NCI-H187 (cell line): ENCODE measurements around the gene KLRK1.
"Not testable (repeated sequence)": the region's sequence is repeated elsewhere in the genome, so short reads cannot be mapped to it uniquely, and the experiment has no call there.

Source experiments
- DNase-seq, 2 experiments: peaks; one replicate each; lab custom pipeline; 2025; lab: John Stamatoyannopoulos, UW

Gene KLRK1

DNA sequence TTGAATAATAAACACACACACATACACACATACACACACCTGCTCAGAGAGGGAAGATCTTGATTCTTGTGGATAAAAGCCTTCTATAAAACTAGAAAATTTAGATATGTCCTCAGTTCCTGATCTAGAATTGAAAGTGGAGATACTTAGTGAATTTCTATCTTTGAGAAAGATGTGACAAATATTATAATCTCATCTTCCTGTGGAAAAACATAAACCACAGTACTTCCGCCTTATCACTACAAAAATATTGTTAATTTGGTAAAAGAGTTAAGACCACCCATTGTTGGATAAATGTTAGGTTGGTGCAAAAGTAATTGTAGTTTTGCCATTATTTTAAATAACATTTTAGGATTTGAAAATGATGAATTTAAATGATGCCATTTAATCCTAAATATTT lies at the start of gene KLRK1:
TSS of gene KLRK1 (minus strand) at position 138 of the 400 bp plus-strand sequence. CDS start 1,231 bp downstream, outside the sequence.
- no peak for DNase-seq

DNA sequence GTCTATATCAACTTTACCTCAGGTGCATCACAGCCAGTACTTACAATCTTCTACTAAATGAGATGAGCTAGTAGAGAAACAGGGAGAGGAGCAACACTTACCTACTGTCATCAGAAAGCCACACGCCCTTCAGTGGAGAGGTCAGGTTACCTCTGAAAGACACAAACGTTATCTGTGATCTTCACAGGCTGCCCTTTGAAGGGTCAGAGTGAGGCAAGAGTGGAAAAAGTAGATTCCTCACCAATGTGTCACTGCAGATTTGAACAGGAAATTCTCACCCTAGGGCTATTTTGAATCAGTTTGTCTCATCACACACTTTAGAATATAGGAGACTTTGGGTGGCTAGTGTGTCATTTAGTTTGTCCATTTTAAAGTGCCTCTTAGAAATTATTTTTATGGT lies 47.8 kb upstream of the KLRK1 start:
- not testable (repeated sequence) for DNase-seq

DNA sequence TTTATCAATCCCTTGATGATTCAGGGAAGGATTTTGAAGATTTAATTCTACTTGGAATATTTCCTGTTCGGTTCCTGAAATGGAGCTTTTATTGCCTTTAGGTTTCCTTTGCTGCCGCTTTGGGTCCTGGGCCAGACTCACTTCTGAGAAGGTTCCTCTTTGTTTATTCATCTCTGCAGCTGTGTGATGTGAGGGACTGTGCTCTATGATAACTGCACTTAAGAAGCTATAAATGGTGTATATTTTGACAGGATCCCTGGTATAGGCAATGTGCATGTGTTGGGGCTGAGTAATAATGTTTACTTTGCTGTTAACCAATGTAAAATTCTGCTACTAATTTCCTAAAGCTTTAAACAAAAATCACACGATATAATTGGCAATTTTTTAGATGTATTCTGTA lies 46.0 kb upstream of the KLRK1 start, which contains the start of gene KLRC2:
TSS of gene KLRC2 (minus strand) at position 195 of the 400 bp plus-strand sequence. CDS start at position 171, 24 bp downstream.
- not testable (repeated sequence) for DNase-seq

DNA sequence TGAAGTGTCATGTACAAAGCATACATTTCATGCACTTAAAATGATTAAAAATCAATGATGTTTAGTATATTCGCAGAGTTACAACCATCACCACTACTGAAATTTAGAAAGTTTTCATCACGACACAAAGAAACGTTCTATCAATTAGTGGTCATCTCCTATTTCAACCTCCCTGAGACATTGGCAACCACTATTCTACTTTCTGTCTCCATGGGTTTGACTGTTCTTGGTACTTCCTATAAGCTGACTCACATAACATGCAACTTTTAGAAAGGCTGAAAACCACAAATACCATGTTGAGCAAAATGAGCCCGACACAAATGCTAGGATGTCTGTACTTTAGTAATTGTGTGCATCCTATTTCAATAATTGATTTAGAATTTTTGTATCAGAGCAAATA lies 40.8 kb upstream of the KLRK1 start:
- not testable (repeated sequence) for DNase-seq

DNA sequence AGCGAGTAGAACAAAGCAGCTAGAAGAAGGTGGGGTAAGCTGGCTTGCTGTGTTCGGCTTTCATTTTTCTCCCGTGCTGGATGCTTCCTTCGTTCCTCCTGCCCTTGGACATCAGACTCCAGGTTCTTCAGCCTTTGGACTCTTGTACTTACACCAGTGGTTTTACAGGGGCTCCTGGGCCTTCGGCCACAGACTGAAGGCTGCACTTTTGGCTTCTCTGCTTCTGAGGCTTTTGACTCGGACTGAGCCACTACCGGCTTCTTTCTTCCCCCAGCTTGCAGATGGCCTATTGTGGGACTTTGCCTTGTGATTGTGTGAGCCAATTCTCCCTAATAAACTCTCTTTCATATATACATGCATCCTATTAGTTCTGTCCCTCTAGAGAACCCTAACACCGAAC lies 36.1 kb upstream of the KLRK1 start:
- not testable (repeated sequence) for DNase-seq

DNA sequence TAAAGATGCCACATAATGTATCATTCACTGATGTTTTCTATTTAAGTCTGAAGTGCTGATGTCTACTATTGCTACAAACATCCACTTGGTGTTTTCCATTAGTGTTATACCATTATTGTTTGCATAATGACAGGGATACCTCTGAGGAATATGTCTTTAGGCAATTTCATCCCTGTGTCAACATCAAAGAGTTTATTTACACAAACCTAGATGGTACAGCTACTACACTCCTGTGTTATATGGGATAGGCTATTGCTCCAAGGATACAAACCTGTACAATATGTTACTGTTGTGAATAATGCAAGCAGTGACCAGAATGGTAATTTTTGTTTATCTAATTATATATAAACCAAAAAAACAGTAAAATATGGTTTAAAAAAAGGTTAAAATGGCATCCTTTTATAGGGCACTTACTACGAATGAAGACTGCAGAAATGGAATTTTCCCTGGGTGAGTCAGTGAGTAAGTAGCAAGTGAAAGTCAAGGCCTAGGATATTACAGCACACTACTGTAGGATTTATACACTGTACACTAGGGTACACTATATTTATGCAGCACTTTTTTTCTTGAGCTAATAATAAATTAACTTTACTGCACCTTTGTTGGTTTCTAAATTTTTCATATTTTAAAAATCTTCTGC lies 34.5 kb upstream of the KLRK1 start:
- DNase-seq: not testable (repeated sequence)

DNA sequence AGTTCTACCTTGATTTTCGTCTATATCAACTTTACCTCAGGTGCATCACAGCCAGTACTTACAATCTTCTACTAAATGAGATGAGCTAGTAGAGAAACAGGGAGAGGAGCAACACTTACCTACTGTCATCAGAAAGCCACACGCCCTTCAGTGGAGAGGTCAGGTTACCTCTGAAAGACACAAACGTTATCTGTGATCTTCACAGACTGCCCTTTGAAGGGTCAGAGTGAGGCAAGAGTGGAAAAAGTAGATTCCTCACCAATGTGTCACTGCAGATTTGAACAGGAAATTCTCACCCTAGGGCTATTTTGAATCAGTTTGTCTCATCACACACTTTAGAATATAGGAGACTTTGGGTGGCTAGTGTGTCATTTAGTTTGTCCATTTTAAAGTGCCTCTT lies 32.3 kb upstream of the KLRK1 start:
- not testable (repeated sequence) for DNase-seq

DNA sequence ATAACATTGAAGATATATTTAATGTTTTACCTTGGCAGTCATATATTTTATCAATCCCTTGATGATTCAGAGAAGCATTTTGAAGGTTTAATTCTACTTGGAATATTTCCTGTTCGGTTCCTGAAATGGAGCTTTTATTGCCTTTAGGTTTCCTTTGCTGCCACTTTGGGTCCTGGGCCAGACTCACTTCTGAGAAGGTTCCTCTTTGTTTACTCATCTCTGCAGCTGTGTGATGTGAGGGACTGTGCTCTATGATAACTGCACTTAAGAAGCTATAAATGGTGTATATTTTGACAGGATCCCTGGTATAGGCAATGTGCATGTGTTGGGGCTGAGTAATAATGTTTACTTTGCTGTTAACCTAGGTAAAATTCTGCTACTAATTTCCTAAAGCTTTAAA lies 30.5 kb upstream of the KLRK1 start, which contains the start of gene KLRC3:
TSS of gene KLRC3 (minus strand) at position 262 of the 400 bp plus-strand sequence. CDS start at position 217, 45 bp downstream.
- DNase-seq: not testable (repeated sequence)

DNA sequence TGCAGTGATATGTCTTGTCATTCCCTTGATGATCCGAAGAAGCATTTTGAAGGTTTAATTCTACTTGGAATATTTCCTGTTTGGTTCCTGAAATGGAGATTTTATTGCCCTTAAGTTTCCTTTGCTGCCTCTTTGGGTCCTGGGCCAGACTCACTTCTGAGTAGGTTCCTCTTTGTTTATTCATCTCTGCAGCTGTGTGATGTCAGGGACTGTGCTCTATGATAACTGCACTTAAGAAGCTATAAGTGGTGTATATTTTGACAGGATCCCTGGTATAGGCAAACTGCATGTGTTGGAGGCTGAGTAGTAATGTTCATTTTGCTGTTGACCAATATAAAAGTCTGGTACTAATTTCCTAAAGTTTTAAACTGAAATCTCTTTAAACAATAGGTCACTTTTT lies 19.6 kb upstream of the KLRK1 start, which contains the start of gene KLRC4:
TSS of gene KLRC4 (minus strand) at position 366 of the 400 bp plus-strand sequence. CDS start at position 184, 182 bp downstream.
- DNase-seq: peak; percentile 3 to 31

DNA sequence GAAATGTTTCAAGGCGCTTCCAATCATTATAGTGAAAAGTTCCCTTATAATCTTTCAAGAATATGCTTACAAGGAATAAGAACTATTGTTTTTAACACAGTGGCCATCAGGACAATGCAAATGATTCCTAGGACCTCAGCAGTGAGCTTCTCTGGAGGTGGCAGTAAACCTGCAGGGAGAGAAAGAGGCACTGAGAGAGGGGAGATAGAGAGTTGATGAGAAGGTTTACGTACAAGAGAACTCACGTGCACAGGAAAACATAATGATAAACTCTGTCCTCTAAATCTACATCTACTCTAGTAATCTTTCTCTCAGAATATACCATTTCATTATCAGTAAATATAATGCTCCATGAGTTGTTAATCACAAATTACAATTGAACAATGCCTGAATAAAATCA lies 19.0 kb upstream of the KLRK1 start:
- no peak for DNase-seq

DNA sequence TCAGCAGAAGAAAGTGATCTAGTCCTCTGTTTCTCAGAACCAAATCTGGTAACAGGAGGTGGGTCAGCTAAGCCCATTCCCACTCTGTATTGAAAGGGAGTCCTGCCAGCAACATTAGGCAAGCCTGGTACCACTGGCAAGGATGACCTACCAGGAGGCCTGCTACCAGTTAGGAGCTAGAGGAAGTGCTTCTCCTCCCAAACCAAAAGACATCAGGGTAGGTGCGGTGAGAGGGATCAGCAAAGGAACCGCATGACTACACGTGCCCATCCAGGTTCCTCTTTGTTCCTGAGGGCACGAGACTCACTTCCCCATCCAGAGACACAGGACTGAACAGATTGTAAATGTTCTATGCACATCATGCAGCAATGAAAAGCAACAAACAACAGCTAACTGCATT lies 16.9 kb upstream of the KLRK1 start:
- no peak for DNase-seq

DNA sequence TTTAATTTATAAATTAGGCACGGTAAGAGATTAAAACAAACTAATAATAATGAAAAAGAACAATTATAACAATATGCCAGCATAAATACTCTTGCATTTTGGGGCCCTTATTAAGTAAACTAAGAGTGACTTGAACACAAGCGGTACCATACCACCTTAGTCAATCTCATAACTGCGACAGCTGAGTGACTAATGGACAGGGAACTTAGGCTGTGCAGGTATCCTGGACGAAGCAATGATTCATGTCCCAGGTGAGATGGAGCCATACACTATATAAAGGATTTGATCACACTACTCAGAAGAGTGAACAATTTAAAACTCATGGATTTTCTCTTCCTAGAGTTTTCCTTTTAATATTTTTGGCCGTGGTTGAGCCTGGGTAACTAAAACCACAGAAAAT lies 15.5 kb upstream of the KLRK1 start:
- DNase-seq: no peak

DNA sequence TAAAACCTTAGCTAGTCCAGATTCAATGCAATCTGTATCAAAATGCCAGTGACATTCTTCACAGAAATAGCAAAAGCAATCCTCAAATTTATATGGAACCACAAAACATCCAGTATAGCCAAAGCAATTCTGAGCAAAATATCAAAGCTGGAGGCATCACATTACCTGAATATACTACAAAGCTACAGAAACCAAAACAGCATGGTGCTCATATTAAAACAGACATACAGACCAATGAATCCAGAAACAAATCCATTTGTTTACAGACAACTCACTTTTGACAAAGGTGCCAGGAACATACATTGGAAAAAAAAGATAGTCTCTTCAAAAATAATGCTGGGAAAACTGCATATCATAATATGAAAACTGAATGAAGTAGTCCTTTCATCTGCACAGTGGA lies 15.0 kb upstream of the KLRK1 start:
- no peak for DNase-seq

DNA sequence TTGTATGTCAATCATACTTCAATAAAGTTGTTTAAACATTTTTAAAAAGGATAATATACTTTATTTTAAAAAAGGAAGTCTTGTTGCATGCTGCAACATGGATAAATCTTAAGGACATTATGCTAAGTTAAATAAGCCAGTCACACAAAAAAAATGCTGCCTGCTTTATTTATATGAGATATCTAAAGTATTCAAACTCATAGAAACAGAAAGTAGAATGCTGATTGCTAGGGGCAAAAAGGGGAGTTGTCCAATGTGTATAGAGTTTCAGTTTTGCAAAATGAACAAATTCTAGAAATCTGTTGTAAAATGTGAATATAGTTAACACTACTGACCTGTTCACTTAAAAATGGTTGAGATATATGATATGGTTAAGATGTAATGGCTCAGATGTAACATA lies 11.0 kb upstream of the KLRK1 start:
- DNase-seq: no peak

DNA sequence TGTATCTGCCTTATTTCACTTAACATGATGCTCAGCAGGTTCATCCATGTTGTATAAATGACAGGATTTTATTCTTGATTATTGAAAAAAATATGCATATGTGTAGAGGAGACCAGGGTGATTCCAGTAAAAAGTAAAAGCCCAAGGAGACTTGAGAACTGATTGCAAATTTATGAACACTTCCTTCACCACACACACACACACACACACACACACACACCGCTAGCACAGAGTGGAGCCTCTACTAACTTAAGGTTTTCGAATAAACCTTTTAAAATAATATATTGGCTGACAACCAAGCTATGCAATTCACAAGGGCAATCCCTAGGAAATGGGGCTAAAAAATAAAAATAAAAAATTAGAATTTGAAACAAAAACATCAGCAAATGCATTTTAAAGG lies 8.3 kb upstream of the KLRK1 start:
- no peak for DNase-seq

DNA sequence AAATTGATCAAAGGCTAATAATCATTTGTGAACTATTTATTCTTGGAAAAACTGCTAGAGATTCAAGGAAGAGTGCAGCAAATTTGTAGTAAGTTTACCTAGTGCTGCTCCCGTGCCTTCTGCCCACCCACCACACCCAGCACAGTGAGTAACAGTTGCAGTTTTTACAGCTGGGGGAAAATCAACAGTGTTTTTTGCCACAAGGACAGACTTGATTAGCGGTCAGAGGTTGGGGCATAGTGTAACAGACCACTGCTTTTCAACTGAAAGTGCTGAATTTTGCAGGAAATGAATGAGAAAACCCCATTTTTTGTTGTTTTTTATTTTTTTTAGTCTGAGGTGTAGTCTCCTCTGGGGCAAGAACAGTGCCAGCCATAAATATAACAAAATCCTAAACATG lies 7.5 kb upstream of the KLRK1 start:
- no peak for DNase-seq

DNA sequence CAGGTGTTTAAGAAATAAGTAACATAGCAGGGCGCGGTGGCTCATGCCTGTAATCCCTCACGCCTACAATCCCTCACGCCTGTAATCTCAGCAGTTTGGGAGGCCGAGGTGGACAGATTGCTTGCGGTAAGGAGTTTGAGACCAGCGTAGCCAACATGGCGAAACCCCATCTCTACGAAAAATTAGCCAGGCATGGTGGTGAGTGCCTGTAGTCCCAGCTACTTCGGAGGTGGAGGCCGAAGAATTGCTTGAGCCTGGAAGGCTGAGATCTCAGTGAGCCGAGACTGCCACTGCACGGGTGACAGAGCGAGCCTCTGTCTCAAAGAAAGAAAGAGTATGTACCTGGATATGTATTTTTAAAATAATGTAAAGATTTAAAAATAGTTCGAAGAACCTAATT lies 6.3 kb upstream of the KLRK1 start:
- DNase-seq: not testable (repeated sequence)

DNA sequence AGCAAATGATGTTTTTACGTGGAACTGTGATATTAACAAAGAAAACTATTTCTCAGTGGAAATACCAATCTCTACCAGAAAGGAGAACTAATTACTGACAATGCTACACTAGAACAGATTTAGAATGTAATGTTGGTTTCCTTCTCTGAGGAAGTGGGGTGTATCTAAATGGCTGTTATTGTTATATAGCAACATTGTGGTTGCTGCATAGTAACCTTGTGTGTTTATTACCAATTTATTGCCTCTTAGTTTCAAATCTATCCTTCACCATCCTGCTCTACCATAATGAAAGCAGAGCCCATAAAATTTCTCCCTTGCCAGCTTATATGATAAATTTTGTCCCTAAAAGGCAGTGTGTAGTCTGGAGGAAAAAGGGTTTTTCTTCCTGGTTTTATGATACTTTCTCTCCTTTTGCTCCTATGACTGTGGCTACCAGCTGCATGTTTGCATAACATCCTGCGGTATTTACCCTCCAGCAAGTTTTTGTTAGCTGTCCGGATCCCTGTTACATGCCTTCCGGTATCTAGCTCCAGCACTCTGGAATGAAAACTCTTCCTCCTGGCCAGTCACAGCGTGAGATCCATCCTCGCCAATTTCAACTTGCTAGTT lies 5.7 kb upstream of the KLRK1 start:
- DNase-seq: no peak

DNA sequence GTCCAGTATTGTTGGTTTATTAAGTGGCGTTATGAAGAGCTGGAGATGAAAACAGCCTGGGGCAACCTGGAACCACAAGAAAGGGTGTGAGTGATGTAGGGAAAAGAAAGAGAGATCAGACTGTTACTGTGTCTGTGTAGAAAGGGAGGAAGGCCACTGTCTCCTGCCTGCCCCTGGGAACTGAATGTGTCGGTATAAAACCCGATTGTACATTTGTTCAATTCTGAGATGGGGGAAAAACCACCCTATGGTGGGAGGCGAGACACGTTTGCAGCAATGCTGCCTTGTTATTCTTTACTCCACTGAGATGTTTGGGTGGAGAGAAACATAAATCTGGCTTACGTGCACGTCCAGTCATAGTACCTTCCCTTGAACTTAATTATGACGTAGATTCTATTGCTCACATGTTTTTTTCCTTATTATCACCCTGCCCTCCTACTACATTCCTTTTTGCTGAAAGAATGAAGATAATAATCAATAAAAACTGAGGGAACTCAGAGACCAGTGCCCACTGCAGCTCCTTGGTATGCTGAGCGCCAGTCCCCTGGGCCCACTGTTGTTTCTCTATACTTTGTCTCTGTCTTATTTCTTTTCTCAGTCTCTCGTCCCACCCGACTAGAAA lies 4.8 kb upstream of the KLRK1 start:
- not testable (repeated sequence) for DNase-seq

DNA sequence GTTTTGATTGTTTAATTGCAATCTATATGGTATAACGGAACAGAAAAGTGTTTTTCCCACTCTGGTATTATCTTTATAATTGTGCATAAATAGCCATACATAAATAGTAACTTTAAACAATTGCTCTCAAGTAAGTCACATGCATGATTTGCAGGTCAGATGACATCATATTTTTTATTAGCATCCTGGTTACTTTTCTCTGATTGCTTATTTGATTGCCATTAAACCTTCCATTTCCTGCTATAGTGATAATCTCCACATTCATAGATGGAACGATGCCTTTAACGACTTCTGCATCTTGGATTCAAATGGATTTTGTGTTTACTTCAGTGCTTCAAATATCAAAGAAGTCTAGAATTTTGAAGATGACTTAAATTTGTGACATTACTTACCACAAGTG lies 3.5 kb upstream of the KLRK1 start:
- DNase-seq: no peak

DNA sequence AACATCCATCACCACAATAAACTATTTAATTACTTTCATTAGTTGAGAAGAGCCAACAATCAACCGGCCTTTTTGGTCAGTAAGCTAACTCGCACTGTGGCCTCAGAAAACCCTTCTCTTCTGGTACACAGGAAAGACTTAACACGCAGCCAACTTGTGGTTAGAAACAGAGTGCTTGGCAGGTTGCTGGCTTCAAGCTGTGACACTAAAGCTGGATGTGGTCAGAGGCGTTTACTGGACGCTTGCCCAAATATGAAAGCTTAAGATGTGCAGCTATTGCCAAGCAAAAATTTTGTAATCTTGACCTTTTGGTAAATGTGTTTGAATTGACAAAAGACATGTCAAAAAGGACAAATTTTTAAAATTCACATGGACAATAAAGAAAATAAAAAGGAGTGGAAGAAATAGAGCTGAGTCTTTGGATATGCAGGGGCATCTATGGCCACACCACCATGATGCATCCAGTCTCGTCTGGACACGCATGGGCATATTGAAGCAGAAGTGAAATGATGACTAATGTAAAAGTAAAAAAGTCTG lies 2.6 kb upstream of the KLRK1 start:
- no peak for DNase-seq

DNA sequence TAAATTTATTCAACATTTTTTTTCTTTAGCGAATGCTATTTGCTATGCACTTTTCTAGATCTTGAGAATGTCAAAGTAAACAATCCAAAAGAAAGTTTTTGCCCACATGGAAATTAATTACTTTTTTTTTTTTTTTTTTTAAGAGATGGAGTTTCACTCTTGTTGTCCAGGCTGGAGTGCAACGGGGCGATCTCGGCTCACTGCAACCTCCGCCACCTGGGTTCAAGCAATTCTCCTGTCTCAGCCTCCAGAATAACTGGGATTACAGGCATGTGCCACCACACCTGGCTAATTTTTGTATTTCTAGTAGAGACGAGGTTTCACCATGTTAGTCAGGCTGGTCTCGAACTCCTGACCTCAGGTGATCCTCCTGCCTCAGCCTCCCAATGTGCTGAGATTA lies 1.1 kb upstream of the KLRK1 start:
- DNase-seq: not testable (repeated sequence)
